ENCODE data around the gene FNDC3B.

FNDC3B gene

GRCh38 chr3:172282850-172283249 lies 243.5 kb downstream of the FNDC3B start:
- H3K27ac ChIP-seq (ENCODE audit: low read depth, low read length, poor library complexity, severe bottlenecking) = no peak overlapping the region
- H3K36me3 ChIP-seq (ENCODE audit: insufficient read depth, low read length) = no peaks in the 10 kb centered on the region
- H3K9ac ChIP-seq (ENCODE audit: low read length) = no peak overlapping the region
- no peaks in the 10 kb centered on the region for H3K79me2 ChIP-seq (ENCODE audit: insufficient read depth, low read length)
- H3F3A ChIP-seq (ENCODE audit: insufficient read depth, low read length) = no peaks in the 10 kb centered on the region
- no peaks in the 10 kb centered on the region for H3K4me1 ChIP-seq (ENCODE audit: insufficient read depth, low read length, severe bottlenecking)
- no peak overlapping the region for H2AFZ ChIP-seq (ENCODE audit: low read length)
- H3K9me2 ChIP-seq (ENCODE audit: low read depth, low read length) = no peaks in the 10 kb centered on the region
- no peaks in the 10 kb centered on the region for H3K27me3 ChIP-seq (ENCODE audit: insufficient read depth, low read length)
- H4K20me1 ChIP-seq (ENCODE audit: insufficient read depth, low read length) = no peaks in the 10 kb centered on the region
- TF ChIP-seq EZH2 (IDR thresholded peaks at IDR 0.05; ENCODE audit: borderline replicate concordance, low read length) = no peak
- H3K4me2 ChIP-seq (ENCODE audit: low read length) = no peak overlapping the region
- no peak overlapping the region for H3K4me3 ChIP-seq (ENCODE audit: low read depth, low read length, poor library complexity, severe bottlenecking)
- no peaks in the 10 kb centered on the region for H3K9me3 ChIP-seq (ENCODE audit: low read length)

GRCh38 chr3:172283841-172284357 lies 244.5 kb downstream of the FNDC3B start:
- H3K4me3 ChIP-seq (ENCODE audit: low read depth, low read length, poor library complexity, severe bottlenecking) = no peak overlapping the region
- H3K27me3 ChIP-seq (ENCODE audit: insufficient read depth, low read length) = no peaks in the 10 kb centered on the region
- no peaks in the 10 kb centered on the region for H3K4me1 ChIP-seq (ENCODE audit: insufficient read depth, low read length, severe bottlenecking)
- no peaks in the 10 kb centered on the region for H3K36me3 ChIP-seq (ENCODE audit: insufficient read depth, low read length)
- H3K79me2 ChIP-seq (ENCODE audit: insufficient read depth, low read length) = no peaks in the 10 kb centered on the region
- no peak overlapping the region for H3K9ac ChIP-seq (ENCODE audit: low read length)
- no peak overlapping the region for H3K27ac ChIP-seq (ENCODE audit: low read depth, low read length, poor library complexity, severe bottlenecking)
- H3K4me2 ChIP-seq (ENCODE audit: low read length) = no peak overlapping the region
- no peaks in the 10 kb centered on the region for H3F3A ChIP-seq (ENCODE audit: insufficient read depth, low read length)
- no peaks in the 10 kb centered on the region for H3K9me2 ChIP-seq (ENCODE audit: low read depth, low read length)
- no peaks in the 10 kb centered on the region for H3K9me3 ChIP-seq (ENCODE audit: low read length)
- TF ChIP-seq EZH2 (IDR thresholded peaks at IDR 0.05; ENCODE audit: borderline replicate concordance, low read length) = no peak
- TF ChIP-seq, protein P1, sequence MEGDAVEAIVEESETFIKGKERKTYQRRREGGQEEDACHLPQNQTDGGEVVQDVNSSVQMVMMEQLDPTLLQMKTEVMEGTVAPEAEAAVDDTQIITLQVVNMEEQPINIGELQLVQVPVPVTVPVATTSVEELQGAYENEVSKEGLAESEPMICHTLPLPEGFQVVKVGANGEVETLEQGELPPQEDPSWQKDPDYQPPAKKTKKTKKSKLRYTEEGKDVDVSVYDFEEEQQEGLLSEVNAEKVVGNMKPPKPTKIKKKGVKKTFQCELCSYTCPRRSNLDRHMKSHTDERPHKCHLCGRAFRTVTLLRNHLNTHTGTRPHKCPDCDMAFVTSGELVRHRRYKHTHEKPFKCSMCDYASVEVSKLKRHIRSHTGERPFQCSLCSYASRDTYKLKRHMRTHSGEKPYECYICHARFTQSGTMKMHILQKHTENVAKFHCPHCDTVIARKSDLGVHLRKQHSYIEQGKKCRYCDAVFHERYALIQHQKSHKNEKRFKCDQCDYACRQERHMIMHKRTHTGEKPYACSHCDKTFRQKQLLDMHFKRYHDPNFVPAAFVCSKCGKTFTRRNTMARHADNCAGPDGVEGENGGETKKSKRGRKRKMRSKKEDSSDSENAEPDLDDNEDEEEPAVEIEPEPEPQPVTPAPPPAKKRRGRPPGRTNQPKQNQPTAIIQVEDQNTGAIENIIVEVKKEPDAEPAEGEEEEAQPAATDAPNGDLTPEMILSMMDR (IDR thresholded peaks at IDR 0.05; ENCODE audit: low read length) = no peak
- H4K20me1 ChIP-seq (ENCODE audit: insufficient read depth, low read length) = no peaks in the 10 kb centered on the region
- no peak overlapping the region for H2AFZ ChIP-seq (ENCODE audit: low read length)

- Histone ChIP-seq H3K79me2 (ENCODE audit: insufficient read depth, low read length) (no peaks in the 10 kb centered on the region), H4K20me1 (ENCODE audit: insufficient read depth, low read length) (no peaks in the 10 kb centered on the region), H3K4me2 (ENCODE audit: low read length) (no peak overlapping the region), H3K9ac (ENCODE audit: low read length) (no peak overlapping the region), H3K4me3 (ENCODE audit: low read depth, low read length, poor library complexity, severe bottlenecking) (no peak overlapping the region), H3K9me3 (ENCODE audit: low read length) (no peaks in the 10 kb centered on the region), H3K4me1 (ENCODE audit: insufficient read depth, low read length, severe bottlenecking) (peaks cover 7% of the 10 kb centered on the region), H3F3A (ENCODE audit: insufficient read depth, low read length) (no peaks in the 10 kb centered on the region), H3K36me3 (ENCODE audit: insufficient read depth, low read length) (no peaks in the 10 kb centered on the region), H3K9me2 (ENCODE audit: low read depth, low read length) (no peaks in the 10 kb centered on the region), H3K27me3 (ENCODE audit: insufficient read depth, low read length) (no peaks in the 10 kb centered on the region), H2AFZ (ENCODE audit: low read length) (no peak overlapping the region), H3K27ac (ENCODE audit: low read depth, low read length, poor library complexity, severe bottlenecking) (no peak overlapping the region)
- no peak for TF ChIP-seq EZH2 (IDR thresholded peaks at IDR 0.05; ENCODE audit: borderline replicate concordance, low read length)
- TF ChIP-seq, protein P1 (IDR thresholded peaks at IDR 0.05; ENCODE audit: low read length) = no peak
Observed at GRCh38 chr3:172285844-172286243, 246.5 kb downstream of the FNDC3B start.

DNA sequence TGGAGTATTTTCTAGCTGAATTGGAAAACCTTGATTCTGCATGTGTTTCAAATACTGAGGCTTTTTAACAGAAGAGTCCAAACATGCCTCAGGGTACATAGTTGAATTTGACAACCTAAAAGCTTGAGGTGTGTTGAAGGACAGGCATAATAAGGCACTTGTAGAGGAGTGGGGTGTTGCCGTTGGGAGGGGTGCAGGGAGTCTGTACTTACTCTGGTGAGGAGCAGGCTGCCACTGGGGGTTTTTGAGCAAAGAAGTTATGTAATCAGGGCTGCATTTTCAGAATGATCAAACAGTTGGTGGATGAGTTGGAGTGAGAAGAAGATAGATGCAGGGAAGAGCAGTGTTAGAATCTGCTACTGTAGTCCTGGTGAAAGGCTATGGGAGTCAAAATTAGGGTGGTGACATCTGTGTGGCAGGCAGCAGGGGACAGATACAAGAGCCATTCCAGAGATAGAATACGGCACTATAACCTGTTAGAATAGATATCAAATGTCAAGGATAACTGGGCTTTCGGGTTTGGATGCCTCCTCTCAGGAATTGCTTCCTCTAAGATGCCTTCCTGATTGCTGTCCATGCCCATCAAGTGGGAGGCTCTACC lies 247.3 kb downstream of the FNDC3B start:
- Histone ChIP-seq H2AFZ (ENCODE audit: low read length) (no peak overlapping the region), H3K4me1 (ENCODE audit: insufficient read depth, low read length, severe bottlenecking) (peaks cover 7% of the 10 kb centered on the region), H3K27me3 (ENCODE audit: insufficient read depth, low read length) (no peaks in the 10 kb centered on the region), H3K9ac (ENCODE audit: low read length) (no peak overlapping the region), H3K4me3 (ENCODE audit: low read depth, low read length, poor library complexity, severe bottlenecking) (no peak overlapping the region), H3K27ac (ENCODE audit: low read depth, low read length, poor library complexity, severe bottlenecking) (no peak overlapping the region), H3F3A (ENCODE audit: insufficient read depth, low read length) (no peaks in the 10 kb centered on the region), H4K20me1 (ENCODE audit: insufficient read depth, low read length) (no peaks in the 10 kb centered on the region), H3K36me3 (ENCODE audit: insufficient read depth, low read length) (no peaks in the 10 kb centered on the region), H3K9me3 (ENCODE audit: low read length) (no peaks in the 10 kb centered on the region), H3K79me2 (ENCODE audit: insufficient read depth, low read length) (no peaks in the 10 kb centered on the region), H3K4me2 (ENCODE audit: low read length) (no peak overlapping the region), H3K9me2 (ENCODE audit: low read depth, low read length) (no peaks in the 10 kb centered on the region)
- TF ChIP-seq, protein P1 (IDR thresholded peaks at IDR 0.05; ENCODE audit: low read length) = no peak
- no peak for TF ChIP-seq EZH2 (IDR thresholded peaks at IDR 0.05; ENCODE audit: borderline replicate concordance, low read length)

Data from OCI-LY1 (cell line).